IMR-90 (cell line): ENCODE data around the gene PIGM.

ENCODE experiments used
- BHLHE40 ChIP-seq: fragments of 150-350 bp; IDR thresholded peaks from 2 replicates; pipeline ENCODE4 v1.6.1; 2016; ENCODE audit warnings: mild to moderate bottlenecking, low read depth, low read length
- MAZ ChIP-seq: IDR thresholded peaks from 2 replicates; pipeline ENCODE4 v1.6.1; 2012; ENCODE audit warnings: low read depth, mild to moderate bottlenecking, low read length, improper control_type of control experiment, moderate library complexity, borderline replicate concordance
- POLR2A ChIP-seq: IDR thresholded peaks from 2 replicates; pipeline ENCODE4 v1.6.1; 2012; ENCODE audit warnings: mild to moderate bottlenecking, low read depth, low read length
- TF ChIP-seq, protein P1 (sequence below): conservative IDR thresholded peaks from 2 replicates; pipeline ENCODE4 v1.5.1; 2012; ENCODE audit warnings: mild to moderate bottlenecking, low read depth, low read length, improper control_type of control experiment

DNA sequence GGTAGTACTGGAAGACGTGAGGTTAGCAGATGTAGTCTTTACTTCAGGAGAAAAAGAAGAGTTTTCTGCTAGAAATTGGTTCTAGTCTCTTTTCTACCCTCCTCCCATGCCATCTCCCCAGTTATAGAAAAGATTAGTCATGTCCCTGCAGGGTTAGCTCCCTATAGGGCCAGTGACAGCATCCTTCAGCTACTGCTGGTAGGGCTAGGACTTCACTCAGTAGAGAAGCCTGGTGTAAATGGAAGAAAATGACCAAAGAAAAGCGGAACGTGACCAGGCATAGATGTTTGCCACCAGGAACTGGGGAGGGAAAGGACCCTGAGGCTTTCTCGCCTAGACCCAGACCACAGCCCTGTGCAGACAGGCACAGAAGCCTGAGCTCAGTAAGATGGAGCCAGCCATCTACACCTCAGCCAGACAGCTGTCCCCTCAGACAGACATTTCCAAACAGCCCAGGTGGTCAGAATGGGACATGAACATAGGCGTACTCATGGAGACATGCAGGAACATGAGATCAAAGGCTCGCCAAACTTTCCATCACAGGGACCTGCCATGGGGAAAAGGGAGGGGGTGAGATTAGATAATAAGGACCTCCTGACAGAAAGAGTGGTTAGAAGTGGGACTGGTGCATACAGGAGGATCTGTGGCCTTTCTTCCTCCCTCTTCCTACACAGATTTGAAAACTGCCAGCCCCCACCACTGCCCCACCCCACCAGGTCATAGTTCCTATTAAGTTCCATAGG is 54.3 kb downstream of the PIGM start:
- TF ChIP-seq POLR2A (no peak), BHLHE40 (no peak), MAZ (no peak)
- TF ChIP-seq, protein P1, sequence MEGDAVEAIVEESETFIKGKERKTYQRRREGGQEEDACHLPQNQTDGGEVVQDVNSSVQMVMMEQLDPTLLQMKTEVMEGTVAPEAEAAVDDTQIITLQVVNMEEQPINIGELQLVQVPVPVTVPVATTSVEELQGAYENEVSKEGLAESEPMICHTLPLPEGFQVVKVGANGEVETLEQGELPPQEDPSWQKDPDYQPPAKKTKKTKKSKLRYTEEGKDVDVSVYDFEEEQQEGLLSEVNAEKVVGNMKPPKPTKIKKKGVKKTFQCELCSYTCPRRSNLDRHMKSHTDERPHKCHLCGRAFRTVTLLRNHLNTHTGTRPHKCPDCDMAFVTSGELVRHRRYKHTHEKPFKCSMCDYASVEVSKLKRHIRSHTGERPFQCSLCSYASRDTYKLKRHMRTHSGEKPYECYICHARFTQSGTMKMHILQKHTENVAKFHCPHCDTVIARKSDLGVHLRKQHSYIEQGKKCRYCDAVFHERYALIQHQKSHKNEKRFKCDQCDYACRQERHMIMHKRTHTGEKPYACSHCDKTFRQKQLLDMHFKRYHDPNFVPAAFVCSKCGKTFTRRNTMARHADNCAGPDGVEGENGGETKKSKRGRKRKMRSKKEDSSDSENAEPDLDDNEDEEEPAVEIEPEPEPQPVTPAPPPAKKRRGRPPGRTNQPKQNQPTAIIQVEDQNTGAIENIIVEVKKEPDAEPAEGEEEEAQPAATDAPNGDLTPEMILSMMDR, result no peak
